ENCODE data around the gene IER5L.

The IER5L gene

DNA sequence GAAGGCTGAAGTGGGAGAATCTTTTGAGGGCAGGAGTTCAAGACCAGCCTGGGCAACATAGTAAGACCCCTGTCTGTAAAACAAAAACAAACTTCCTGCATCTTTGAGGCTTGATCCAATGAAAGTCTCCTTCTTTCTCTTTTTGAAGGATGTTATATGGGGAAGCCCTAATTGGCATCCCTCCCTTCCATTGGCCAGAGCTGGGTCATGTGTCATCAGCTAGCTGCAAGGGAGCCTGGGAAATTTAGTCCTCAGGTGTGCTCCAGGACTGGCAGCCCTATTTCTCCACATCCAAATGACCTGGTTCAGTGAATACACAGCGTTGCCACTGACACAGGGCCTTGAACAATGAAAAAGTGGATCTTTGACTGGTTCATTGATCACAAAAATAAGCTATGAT lies 9.0 kb upstream of the IER5L start:
- TF ChIP-seq POLR2A (IDR thresholded peaks at IDR 0.05; ENCODE audit: low read depth, low read length): no peak
- no peak for TF ChIP-seq TAF1 (IDR thresholded peaks at IDR 0.05; ENCODE audit: borderline replicate concordance, low read depth, low read length)
- no peak for TF ChIP-seq POLR2AphosphoS5 (IDR thresholded peaks at IDR 0.05; ENCODE audit: low read depth, low read length)
- DNase-seq (ENCODE audit: insufficient read length): no peak
- FAIRE-seq: no peak

DNA sequence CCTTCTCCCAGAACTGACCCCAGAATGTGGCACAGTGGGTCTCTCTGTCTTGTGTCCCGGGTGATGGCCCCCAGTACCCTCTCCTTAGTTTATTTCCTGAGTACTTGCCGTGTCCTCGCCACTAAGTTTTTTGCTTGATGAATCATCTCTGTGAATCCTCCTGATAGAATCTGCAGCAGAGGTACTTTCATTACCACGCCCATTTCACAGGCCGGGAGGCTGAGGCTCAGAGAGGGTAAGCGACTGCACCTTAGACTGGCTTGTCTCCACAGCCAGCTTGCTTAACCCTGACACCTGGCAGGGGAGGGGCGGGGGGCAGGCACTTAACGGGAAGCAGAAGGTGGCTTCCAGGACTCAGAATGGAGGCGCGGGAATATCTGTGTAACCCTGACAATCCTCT lies 7.9 kb upstream of the IER5L start:
- no peak for DNase-seq (ENCODE audit: insufficient read length)
- TF ChIP-seq TAF1 (IDR thresholded peaks at IDR 0.05; ENCODE audit: borderline replicate concordance, low read depth, low read length): no peak
- TF ChIP-seq POLR2AphosphoS5 (IDR thresholded peaks at IDR 0.05; ENCODE audit: low read depth, low read length): no peak
- TF ChIP-seq POLR2A (IDR thresholded peaks at IDR 0.05; ENCODE audit: low read depth, low read length): no peak
- no peak for FAIRE-seq

DNA sequence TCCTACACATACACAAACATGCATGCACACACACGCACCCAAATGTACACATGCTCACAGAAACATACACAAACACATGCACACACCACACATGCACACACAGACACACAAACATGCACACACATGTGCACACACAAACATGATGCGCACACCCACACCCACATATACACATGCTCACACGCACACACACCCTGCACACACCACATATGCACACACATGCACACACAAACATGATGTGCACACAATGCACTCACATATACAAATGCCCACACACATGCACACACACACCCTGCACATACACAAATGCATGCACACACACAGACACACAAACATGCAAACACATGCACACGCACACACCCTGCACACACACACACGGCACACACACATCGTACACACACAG lies 7.3 kb upstream of the IER5L start:
- DNase-seq (ENCODE audit: insufficient read length) (no peak), FAIRE-seq (peak; percentile 85)
- TF ChIP-seq POLR2A (IDR thresholded peaks at IDR 0.05; ENCODE audit: low read depth, low read length) (no peak), POLR2AphosphoS5 (IDR thresholded peaks at IDR 0.05; ENCODE audit: low read depth, low read length) (no peak), TAF1 (IDR thresholded peaks at IDR 0.05; ENCODE audit: borderline replicate concordance, low read depth, low read length) (no peak)

DNA sequence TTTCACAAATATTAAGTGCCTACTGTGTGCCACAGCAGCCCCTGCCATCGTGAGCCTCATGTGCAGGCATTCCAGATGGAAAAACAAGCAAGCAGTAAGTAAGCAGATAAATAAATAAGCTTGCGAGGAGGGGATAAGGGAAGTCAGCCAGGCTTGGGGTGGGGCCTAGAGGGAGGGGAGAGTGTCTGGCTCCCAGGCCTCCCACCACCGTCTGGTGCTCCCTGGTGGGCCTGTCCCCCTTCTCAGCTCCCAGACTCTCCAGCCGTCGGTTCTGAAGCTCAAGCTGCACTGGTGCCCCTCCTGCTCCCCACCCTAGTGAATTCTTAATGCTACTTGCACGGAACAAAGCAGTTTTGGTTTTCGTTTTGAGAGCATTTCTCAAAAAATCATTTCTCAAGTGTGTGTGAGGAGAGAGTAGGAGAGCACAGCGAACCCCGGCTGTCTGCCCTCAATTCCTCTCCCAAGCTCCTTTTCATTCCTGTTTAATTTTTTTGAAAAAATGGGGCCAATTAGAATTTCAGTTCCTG lies 6.6 kb upstream of the IER5L start:
- TF ChIP-seq POLR2A (IDR thresholded peaks at IDR 0.05; ENCODE audit: low read depth, low read length) (no peak), TAF1 (IDR thresholded peaks at IDR 0.05; ENCODE audit: borderline replicate concordance, low read depth, low read length) (no peak), POLR2AphosphoS5 (IDR thresholded peaks at IDR 0.05; ENCODE audit: low read depth, low read length) (no peak)
- FAIRE-seq (no peak), DNase-seq (ENCODE audit: insufficient read length) (no peak)

DNA sequence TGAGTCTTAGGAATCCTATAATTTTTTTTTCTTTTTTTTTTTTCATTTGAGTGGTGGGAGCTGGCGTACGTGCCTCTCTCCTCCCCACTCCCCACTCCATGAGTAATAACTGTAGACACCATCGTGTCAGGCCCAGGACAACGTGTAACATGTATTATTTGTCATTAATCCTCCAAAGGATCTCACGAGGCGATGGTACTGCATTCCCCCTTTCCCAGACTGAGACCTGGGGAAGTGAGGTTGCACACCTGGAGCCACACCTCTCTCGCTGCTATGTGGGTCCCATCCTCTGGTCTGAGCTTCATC lies 6.1 kb upstream of the IER5L start:
- DNase-seq (ENCODE audit: insufficient read length) (no peak), FAIRE-seq (no peak)
- TF ChIP-seq POLR2A (IDR thresholded peaks at IDR 0.05; ENCODE audit: low read depth, low read length) (no peak), TAF1 (IDR thresholded peaks at IDR 0.05; ENCODE audit: borderline replicate concordance, low read depth, low read length) (no peak), POLR2AphosphoS5 (IDR thresholded peaks at IDR 0.05; ENCODE audit: low read depth, low read length) (no peak)

DNA sequence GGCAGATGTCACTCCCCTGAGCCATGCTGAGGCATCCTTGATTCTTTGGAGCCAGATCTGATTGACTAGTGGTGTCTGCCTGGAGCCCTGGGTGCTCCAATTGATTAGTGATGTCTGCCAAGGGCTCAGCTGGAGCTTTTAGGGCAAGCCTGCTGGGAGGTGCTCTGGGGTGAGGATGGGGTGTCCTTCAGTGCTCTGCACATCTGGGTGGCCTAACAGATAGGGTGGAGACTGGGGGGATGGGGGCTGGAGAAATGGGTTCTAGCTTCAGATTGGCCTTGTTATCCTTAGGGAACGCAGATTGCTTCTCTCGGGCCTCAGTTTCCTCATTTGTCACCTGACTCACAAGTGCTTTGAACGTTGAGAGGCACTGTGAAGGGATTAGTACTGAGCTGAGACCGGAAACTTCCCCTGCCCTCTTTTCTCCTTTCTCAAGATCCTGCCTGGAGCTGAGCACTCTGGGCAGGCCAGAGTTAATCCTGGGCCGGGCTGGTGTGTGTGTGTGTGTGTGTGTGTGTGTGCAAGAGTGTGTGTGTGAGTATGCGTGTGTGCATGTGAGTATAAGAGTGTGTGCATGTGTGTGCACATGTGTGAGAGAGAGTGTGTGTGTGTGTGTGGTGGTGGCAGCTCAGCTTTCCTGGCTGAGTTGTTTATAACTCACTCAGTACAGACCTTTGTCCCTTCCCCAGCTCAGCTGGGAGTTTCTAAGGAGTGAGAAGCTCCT lies 5.6 kb upstream of the IER5L start:
- DNase-seq (ENCODE audit: insufficient read length): no peak
- no peak for FAIRE-seq
- TF ChIP-seq POLR2A (IDR thresholded peaks at IDR 0.05; ENCODE audit: low read depth, low read length) (no peak), TAF1 (IDR thresholded peaks at IDR 0.05; ENCODE audit: borderline replicate concordance, low read depth, low read length) (no peak), POLR2AphosphoS5 (IDR thresholded peaks at IDR 0.05; ENCODE audit: low read depth, low read length) (no peak)

DNA sequence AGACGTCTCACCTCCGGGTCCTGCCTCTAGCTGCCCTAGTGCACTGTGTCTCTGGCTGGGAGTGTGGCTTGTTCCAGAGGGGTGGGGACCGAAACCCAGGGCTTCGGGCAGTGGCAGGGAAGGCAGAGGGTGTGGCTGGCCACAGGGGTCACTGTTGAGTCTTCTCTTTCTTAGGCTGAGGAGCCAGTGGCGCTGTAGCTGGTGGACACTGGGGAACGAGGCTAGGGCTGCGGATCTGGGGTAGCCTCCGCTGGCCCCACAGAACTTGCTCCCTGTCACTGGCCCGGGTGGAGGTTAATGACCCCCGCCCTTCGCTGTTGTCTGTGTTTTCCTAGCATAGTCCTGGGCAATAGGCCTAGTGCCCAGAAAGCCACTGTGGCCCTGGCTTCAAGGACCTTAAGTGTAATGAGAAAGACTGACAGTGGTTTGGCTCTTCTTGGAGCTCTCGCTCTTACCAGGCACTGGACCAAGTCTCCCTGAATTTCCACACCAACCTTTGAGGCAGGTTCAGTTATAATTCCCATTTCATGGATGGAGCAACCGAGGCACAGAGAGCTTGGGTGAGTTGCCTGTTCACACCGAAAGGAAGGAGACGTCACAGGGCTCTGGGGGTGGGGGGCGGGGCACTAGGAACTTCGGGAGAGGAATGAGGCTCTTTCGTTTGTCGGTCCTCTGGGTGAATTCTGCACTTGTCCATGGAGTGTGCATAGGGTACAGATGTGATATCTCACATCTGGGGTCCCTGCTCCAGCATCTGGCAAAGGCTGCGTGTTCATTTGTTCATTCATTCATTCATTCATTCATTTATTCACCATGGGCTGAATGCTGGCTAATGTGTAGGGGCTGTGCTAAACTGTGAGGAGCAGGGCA lies 4.8 kb upstream of the IER5L start:
- DNase-seq (ENCODE audit: insufficient read length) (no peak), FAIRE-seq (no peak)
- TF ChIP-seq TAF1 (IDR thresholded peaks at IDR 0.05; ENCODE audit: borderline replicate concordance, low read depth, low read length) (no peak), POLR2AphosphoS5 (IDR thresholded peaks at IDR 0.05; ENCODE audit: low read depth, low read length) (no peak)

DNA sequence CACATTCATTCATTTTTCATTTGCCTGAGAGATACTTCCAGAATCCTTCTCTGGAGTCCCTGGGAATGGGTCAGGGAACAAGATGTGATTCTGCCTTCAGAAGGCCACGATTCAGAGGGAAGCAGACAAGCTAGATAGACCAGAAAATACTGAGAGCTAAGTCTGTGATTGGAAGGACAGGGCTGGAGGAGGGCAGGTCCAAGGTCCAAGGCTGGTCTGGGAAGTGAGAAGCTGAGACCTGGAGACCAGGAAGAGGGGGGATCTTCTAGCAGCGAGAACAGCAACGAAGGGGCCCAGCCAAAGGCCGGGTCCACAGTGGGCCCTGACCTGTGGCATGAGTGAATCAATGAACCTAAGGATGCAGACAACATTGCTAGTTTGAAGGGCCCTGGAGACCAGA lies 4.1 kb upstream of the IER5L start:
- FAIRE-seq (no peak), DNase-seq (ENCODE audit: insufficient read length) (no peak)
- TF ChIP-seq TAF1 (IDR thresholded peaks at IDR 0.05; ENCODE audit: borderline replicate concordance, low read depth, low read length): no peak

DNA sequence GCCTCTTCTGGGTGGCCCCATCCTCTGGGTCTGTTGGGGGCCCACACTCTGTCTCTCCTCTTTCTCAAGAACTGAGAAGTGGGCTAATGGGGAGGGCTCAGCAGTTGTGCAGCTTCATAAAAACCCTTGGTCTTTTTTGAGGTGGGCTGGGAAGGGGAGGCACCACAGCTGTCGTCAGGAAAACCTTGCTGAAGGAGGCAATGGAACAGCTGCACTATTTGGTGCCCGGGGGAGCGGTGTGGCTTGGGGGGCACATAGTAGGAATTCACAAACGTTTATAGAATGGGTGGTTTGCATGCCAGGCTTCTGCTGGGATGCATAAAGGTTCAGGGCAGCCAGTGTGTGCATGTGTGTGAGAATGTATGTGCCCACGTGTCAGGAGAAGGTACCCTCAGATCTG lies 3.2 kb upstream of the IER5L start:
- FAIRE-seq: no peak
- no peak for TF ChIP-seq TAF1 (IDR thresholded peaks at IDR 0.05; ENCODE audit: borderline replicate concordance, low read depth, low read length)
- TF ChIP-seq POLR2A (IDR thresholded peaks at IDR 0.05; ENCODE audit: low read depth, low read length): no peak
- TF ChIP-seq POLR2AphosphoS5 (IDR thresholded peaks at IDR 0.05; ENCODE audit: low read depth, low read length): no peak
- DNase-seq (ENCODE audit: insufficient read length): no peak

DNA sequence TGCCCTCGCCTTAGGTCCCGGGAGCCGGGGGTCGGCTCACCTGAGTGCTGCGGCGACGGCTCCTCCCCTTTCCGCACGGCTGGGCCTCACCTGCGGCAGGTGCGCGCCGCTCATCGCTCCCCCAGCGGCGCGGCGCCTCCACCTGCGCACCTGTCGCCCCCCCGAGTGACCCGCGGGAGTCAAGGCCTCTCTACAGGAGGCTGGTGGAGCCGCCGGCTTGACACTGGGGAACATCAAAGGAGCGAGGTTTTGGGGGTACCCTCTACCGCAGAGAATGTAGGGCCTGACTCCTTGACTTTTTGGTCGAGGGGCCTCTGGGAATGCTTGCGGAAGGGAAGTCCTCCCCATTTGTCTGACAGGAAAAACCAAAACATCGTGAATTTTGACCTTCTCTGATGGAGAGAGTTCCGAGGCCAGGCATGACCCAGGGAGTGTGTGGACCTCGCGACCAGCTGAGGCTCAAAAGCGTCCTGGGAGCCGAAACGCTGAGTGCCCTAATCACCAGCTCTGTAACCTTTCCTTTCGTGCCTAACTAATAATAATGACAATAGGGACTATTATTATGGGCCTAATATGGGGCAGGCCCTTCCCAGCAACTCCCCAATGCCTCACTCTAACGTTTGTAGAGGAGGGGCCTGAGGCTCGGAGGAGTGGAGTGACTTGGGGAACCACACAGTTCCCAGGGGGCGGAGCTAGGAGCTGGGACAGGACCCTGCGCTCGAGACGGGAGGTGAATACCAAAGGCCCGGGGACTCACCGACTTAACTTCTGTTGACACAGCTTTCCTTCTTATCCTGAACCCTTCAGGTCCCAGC lies 714 bp upstream of the IER5L start:
- FAIRE-seq (no peak), DNase-seq (ENCODE audit: insufficient read length) (no peak)

DNA sequence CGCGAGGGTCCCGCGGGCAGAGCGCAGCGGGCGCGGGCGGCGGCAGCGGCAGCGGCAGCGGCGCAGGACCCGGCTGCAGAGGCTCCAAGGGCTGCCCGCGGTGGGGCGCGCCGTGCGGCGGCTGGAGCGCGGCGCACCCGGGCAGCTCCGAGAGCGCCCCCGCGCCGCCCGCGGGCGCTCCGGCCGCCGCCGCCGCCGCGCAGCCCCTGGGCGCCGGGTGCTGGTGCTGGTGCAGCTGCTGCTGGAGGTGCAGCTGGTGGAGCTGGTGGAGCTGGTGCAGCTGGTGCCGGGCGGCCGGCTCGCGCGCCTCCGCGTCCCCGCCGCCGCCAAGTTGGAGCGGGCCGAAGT lies 644 bp downstream of the IER5L start:
- DNase-seq (ENCODE audit: insufficient read length) (no peak), FAIRE-seq (no peak)
- no peak for TF ChIP-seq POLR2AphosphoS5 (IDR thresholded peaks at IDR 0.05; ENCODE audit: low read depth, low read length)

More for the DNA sequence above, 714 bp upstream of the IER5L start:
- no peak for TF ChIP-seq TAF1 (IDR thresholded peaks at IDR 0.05; ENCODE audit: borderline replicate concordance, low read depth, low read length)
- no peak for TF ChIP-seq POLR2AphosphoS5 (IDR thresholded peaks at IDR 0.05; ENCODE audit: low read depth, low read length)
- TF ChIP-seq POLR2A (IDR thresholded peaks at IDR 0.05; ENCODE audit: low read depth, low read length): no peak
